NCI-H774 (cell line): ENCODE data around the gene PLA2G4D.

Experiments
- DNase-seq: peaks from one replicate; lab custom pipeline; 2025; lab: John Stamatoyannopoulos, UW

PLA2G4D gene

DNA sequence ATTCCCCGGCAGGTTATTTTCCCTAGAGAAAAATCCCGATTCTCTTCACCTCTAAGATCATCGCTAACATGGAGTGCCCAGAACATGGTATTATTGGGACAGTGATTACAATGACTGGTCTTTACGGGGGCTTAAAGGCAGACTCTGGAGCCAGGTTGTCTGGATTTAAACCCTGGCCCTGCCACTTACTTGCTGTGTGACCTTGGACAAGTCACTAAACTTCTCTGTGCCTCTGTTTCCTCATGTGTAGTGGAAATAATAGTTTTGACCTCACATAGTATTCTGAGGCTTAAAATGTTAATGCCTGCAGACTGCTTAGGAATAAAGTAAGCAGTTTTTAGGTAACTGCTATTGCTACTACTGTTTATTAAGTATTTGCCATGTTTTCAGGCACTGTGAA, 4.4 kb downstream of the PLA2G4D start:
- DNase-seq, result no peak

DNA sequence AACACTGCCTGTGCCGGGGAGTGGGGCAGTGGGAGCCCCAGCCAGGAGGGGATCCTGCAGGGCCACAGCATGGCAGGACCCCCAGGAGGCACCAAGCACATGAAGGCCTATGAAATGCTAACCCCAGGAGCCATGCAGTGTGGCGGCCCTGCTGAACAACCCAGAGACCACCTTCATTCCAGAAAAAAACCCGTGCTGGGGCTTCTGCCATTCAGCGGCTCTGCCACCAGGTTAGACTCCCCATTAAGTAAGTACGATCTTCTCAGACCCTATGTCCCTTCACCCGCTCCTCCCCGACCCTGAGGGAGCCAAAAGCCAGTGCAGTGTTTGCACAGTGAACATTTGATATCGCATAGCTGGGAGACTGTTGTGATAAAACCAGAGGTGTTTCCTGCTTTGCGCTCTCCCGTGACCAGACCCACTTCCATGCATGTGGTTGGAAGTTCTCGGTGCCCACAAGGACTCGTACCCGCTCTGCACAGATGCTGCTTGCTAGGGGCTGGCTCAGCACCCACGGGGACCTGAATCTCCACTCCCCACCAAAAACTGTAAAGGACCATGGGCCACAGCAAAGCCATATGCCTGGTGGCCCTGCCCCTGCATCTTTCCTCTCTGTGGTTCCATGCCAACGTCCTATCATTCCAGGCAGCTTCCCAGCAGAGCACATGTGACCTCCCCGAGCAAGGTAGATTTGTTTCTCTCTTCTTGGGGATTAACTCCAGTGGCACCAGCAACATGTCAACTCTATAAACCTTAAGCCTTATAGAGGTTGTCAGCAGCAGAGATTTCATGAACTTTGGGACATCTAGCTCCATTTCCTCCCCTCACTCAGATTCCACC, 5.3 kb downstream of the PLA2G4D start:
- no peak for DNase-seq

DNA sequence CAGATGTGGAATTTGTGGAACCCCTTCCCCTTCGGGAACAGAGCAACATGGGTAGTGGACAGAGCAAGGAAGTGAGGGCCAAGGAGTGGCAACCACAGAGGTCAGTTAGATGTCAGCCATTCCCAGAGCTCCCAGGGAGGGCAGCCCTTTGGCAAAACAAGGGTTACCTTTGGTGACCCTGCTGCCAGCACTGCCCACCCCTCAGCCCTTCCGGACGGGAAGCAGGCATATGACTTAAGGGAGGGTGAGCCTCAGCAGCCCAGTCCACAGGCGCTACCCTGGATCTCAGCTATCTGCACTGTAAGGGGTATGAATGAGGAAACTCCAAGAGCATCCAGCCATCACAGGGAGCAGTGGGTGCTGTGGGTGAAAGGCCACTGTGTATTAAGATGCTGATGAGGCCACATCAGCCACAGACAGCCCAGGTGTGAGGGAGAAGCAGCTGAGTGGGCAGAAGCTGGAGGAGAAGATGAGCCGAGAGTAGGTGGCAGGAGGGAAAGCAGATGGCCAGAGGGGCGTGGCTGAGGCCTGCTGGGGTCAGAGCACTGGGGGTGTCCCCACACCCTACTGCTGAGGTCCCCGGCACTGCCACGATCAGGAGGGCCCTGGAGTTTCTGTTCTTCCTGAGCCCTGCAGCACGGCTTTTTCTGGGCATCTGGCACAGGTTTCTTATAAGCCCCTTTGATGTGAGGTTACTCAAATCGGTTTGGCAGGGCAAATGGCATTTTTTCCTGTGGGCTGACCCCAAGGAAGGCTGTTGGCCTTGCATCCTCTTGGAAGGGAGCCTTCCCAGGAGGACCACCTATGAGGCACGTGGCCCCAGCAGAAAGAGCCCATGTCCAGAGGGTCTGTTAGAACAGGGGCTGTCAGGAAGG, 6.2 kb downstream of the PLA2G4D start:
- no peak for DNase-seq

DNA sequence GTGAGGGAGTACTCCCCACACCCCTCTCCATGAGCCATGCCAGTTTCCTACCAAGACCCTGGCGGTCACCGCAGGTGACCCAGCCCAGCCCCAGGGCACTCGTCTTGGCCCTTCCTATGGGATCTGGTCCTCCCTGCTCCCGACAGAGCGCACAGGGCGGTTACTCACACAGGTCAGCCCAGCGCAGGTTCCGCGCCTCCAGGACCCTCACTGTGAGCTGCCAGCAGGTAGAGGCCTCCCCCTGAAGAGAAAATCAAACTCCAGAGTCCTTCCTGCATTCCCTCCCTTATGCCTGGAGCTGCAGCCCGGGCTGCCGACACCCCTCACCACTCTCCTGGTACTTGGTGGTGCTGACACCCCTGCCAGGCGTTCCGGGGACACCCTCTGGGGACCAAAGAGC, 6.9 kb downstream of the PLA2G4D start:
- no peak for DNase-seq

DNA sequence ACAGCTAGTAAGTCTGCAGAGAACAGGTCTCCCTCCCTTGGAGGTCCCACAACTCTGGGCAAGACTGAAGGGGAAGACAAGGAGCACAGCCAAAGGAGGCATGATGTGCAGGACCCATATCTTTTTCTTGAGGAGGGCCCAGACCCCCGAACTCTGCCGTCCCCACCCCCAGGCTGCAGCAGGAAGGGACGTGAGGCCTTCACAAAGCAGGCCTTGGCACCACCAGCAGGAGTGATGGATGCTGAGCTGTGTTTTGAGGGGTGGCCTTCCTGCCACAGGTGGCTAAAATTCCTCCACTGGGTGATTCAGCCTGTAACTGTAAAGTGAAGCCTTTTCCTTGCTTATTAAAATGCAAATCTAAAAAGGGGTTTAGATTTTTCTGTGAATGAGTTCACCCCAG, 8.6 kb downstream of the PLA2G4D start:
- DNase-seq, result no peak

DNA sequence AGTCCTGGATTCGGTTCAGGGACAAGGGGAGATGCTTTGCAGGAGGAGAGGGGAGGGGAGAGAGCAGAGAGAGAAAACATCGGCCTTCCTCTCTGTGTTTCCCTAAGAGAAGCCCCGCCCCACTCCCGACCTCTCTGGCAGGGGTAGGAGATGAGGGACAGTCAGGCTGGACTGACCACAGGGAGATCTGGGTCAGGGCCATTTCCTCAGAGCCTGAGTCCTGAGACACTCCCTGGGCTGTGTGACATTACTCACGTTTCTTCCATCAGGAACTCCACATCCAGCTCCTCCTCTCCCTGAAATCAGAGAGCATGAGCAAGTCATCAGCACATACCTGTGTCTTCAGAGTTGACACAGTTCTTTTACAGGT, 9.1 kb downstream of the PLA2G4D start:
- no peak for DNase-seq

DNA sequence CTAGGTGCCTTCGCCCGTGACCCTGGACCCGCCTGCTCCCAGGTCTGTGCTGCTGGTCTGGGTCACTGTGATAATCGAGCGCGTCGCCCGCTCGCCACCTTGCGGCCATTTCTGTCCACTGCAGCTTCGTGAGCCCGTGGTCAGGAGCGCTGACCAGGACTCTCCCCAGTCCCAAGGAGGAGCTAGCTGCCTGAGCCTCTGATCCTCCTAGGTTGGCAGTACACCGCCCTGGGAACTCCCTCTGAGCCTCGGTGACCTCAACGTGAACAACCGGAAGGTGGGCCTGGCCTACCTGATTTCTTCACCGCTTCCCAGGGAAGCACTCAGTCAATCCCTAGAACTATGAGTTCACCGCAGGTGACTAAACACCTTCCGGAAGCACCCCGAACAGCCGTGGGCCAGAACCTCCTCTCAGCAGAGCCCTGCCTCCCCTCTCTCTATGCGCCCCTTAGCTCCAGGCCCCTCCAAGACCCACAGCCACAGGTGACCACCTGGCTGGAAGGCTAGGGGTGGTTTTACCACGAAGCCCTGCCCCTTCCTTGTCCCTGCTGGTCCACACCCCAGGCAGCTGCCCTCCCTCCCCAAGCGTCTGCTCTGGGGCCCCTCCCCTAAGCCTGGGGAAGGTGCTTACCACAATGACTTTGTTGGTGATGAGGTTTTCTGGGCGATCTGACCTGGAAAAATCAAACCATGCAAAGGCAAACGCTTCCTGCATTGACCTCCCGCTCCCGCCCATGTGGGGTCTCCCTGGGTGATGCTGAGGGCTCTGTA, 9.7 kb downstream of the PLA2G4D start:
- DNase-seq, result peak; percentile 63

DNA sequence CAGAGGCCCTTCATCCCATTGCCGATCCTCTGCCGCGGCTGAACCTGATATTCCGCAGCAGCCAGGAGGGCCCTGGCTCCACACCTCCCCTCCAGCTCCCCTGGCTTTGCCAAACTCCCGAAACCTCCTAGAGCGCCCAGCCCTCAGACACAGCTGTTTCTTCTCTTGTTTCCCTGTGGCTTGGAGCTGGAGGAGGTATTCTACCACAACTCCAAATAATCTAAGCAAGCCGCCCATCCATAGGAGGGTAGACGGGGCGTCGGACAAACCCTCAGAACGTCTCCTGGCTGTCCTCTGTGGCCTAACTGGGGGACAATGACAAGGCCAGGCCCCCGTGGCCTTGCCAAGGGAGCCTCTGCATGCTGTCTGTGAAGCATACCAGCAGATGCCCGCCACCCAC, 10.4 kb downstream of the PLA2G4D start:
- DNase-seq, result no peak

DNA sequence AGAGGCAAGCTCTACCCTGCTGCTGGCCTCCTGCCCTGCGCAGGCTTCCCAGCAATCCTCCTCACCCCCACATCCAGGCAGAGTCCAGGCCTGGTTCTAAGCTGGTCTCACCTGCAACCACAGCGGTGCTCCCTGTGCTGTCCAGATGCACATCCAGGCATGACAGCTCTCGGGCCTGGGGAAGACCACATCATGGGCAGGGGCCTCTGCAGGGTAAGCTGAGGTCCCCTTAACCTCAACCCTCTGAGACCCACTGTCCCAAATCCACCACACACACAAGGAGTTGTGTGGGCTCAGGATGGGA, 10.8 kb downstream of the PLA2G4D start:
- no peak for DNase-seq

DNA sequence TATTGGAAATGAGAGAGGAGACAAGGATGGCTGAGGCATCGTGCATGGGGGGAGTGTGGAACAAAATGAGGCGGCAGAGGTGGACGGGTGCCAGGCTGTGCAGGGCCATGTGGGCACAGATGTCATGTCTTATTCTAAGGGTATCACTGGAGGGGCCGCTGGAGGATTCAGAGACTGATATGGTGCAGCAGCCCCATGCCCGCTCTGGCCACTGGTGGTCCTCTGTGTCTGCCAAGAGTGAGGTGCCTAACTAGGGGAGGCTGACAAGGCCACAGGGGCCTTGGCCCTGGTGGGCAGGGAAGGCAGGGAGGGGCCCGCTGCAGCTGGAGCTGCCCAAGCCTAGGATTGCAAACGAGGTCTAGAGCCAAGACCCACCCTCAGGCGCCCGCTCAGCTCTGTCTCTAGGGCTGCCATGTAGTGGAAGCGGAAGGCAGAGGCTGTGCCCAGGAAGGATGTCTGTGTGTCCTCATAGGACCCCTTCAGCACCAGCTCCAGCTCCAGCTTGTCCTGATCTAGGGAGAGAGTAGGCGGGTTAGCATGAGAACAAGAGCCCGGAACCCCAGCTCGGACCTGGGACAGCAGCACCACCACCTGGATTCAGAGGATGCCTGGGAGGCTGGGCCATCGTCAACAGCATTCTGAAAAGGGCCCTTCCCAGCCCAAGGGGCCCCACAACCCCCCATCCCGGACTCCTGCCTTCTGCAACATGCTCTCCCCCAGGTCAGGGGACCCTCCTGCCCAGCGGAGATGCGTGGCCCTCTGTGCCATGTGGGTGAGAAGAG, 11.3 kb downstream of the PLA2G4D start:
- DNase-seq, result no peak

DNA sequence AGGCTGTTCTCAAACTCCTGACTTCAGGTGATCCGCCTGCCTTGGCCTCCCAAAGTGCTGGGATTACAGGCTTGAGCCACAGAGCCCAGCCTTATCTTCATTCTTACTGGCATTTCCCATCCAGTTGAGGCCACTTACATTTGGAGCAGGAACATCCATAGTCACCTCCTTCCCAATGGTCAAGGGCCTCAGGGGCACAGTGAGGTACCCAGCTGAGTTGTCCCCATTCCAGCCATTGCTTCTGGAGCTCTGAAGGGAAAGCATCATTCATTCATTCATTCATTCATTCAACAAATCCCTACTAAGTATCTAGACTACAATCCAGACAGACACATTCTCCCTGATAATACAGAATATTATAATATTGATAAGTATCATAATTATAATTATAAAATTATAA, 12.2 kb downstream of the PLA2G4D start:
- DNase-seq, result no peak

DNA sequence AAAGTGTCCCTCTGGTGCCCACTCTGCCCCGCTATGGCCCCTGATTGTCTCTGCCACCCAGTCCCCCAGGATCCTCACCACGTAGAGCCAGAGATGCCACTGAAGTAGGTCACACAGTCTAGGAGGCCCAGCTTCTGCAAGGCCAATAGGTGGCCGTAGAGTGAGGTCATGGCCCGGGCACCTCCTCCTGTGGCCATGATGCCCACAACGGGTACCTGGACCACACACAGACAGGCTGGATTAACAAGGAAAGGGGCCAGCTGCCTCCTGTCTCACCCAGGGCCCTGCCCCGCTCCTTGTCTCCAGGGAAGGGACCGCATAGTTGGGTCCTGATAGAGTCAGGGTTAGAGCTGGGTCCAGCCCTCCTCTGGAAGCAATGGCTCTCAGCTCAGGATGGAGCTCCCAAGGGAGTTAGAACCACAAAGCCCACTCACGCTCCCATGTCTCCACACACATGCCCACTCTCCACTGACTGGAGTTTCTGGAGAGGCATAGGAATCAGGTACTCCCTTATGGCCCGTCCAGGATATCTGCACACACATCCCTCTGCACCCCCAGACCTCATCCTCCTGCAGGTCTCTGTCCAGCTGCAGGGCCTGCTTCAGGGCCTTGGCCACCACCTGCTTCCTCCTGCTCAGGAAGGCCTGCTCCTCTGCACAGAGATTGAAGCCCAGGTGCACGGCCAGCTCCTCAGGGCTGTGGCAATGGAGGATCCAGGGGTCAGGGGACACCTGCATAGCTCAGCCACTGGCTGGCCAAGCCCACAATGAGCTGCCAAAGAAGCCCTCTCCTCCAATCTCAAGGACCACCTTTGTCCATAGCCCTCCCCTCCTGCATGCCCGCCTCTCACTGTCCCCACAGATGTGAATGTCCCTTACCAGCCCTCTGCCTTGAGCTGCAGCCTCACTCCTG, 13.2 kb downstream of the PLA2G4D start:
- no peak for DNase-seq

DNA sequence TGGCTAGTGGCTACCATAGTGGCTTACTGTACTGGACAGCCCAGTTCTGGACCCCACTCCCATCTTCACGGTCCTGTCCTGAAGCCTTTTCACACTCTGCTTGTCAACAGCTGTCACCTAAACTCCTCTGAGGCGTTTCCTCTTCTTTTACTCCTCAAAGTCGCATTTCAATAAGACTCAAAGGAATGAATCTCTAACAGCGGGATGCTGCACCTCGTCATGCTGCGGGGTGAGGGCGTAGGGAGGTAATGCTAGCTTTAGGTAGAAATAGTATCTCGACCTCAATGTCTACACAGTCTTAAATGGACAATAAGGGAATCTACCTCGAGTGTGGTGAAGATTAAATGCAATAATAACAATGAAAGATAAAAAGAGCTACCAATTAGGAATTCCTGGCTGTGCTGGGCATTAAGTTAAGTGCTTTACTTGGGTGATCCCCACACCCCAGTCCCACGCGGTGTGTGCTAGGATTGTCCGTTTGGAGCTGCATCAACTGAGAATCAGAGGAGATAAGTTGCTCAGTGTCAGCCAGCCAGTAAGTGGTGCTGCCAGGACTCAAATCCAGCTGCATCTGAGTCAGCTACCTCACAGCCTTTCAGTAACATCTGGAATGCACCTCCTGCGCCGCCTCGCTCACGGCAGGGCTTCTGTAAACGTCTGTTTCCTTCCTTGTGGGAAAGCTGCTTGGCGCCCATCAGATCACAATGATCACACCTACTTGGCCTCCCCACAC, 14.0 kb downstream of the PLA2G4D start:
- DNase-seq, result no peak

DNA sequence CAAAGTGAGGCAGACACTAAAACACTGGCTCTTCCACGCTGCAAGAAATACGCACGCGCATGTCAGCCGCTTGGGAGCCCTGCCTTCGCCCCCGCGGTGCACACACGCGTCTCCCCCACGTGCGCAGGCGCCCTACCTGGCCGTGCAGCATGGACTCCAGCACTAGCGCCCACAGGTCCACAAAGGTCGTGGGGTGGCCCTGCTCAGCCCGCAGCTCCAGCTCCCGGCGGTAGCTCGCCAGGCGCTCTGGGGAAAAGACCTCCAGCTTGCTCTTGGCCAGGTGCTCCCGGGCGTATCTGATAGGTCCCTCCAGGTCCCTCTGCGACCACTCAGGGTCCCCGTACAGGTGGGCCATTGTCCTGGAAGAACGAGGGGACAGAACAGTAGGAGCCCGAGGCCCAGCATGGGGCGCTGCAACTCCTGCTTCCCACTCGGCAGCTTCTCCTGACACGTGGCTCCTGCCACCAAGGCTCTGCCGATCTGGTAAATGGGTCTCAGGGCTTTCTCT, 14.9 kb downstream of the PLA2G4D start:
- no peak for DNase-seq

DNA sequence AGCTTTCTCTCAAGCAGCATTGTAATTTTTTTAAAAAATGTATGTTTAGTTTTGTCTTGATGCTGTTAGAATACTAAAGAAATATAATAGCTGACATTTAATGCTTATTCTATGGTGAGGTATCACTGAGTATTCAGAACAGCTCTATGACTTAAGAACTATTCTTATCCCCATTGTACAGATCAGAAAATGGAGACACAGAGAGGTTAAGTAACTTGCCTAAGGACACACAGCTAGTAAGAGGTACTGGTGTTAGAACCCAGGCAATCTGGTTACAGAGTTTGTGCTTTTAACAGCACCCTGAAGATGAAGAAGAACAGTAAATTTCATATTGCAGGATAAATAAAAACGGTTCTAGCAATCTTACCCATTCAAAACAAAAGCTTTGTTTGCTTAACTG, 15.5 kb downstream of the PLA2G4D start:
- DNase-seq, result no peak

DNA sequence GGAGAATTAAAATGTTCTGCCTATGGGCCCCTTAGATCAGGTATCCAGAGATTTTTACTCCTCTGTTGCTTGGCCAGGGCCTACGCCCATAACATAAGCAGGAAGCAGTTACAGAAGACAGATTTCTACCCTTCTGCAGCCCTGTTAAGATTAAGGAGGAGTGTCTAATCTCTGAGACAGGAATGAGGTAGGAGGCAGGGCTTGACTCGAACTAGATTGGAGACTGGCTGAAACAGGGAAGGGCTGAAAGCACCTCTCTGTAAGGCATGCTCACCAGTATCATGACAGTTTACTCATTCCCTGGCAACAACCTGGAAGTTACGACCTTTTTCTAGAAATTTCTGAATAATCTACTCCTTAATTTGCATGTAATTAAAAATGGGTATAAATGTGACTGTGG, 16.7 kb downstream of the PLA2G4D start:
- DNase-seq, result no peak

DNA sequence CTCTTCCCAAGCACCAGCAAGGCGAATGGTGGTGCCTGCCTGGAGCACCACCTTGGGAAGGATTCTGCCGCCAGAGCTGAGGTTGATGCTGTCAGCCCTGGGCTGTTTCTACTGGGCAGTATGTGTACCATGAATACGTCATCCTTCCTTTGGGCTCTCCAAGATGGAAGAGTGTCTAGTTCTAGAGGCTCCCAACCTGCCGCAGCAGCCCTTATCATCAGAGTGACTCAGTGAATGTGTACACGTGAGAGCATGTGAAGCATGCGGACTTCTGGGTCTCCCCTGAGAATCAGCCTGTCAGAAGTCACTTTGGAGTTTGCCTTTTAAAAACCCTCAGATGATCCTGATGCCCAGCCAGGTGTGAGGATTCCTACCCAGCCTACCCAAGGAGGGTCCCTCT, 20.9 kb downstream of the PLA2G4D start:
- DNase-seq, result no peak

DNA sequence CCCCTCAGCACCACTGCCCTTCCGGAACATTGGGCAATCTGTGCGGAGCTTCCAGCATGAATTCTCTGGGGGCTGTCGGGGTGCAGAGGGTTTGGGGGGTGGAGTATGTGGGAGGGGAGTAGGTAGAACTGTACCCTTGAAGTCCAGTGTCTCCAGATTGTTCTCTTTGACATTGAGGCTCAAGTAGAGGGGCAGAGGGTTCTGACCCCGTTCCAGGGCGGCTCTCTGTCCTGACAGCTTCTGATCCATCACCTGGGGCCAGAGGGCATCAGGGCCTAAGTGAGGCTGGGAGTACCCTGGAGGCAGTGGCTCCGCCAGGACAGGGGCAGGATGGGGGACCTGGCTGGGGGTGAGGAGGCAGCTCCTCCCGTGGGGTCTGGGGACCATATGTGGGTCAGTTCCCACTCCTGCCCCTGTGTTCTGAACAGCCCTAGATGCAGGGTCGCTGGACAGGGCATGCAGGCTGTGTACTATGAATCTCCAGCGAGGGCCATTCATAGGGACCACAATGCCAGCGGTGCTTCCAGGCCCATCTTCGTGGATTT, 22.1 kb downstream of the PLA2G4D start:
- DNase-seq, result no peak

DNA sequence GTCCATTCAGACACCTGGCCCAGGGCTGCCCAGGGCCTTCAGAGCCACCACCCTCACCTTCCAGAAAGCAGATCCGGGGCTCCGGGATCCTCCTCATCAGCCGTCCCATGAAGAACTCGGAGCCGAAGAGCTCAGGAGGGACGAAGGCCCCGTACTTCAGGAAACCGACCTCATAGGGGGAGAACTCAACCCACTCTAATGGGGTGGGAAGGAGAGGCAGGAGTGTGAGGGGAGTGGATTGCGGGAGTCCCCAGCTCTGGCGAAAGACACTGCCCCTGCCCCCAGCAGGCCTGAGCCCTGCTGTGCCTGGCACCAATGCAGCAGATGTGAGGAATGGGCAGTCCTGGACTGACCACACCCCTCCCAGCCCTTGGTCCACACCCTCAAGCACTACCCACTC, 22.6 kb downstream of the PLA2G4D start:
- no peak for DNase-seq

DNA sequence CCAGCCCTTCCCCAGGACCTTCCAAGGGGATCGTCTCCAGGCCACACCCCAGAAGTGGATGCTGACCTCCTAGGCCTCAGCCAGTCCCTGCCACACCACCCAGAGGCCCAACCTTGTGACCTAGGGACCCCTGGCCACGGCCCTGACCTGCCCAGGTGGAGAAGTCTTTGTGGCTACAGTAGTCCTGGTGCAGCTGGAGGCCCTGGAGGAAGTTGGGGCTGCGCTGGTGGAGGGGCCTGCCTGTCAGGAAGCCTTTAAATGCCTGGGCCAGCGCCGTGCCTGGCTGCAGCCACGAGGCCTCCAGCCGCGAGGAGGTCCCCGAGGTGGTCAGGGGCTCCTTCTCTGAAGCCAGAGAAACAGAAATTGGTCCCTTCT, 23.4 kb downstream of the PLA2G4D start:
- no peak for DNase-seq
